GM12878 (cell line): Measurements from ENCODE around the gene SSH2. TPM values are rescaled to one million over a fixed set of nuclear protein-coding genes. Genes with fewer than 3 reads are reported as not detected.

Experiments used
- ATAC-seq: fragments of 200-7000 bp; cut with Tn5 transposase; 3 replicates; pipeline ENCODE4 v1.9.1; 2020; ENCODE audit warnings: mild to moderate bottlenecking, moderate library complexity
- BruUV-seq: library from RNA; stranded (reverse); fragments of 400-500 nt; replicated peaks from 2 replicates; lab custom pipeline; 2021; lab: Mats Ljungman, UMichigan
- CTCF ChIA-PET: fragments of 300-600 bp; sonication (Branson Sonifier 250); formaldehyde crosslinking; extraction: SDS; loops from one replicate; lab custom pipeline; 2021; ENCODE audit warnings: inconsistent platforms; lab: Yijun Ruan, JAX
- POLR2A ChIA-PET: fragments of 350-600 bp; formaldehyde crosslinking; extraction: SDS; loops from one replicate; lab custom pipeline; 2021; ENCODE audit warnings: inconsistent platforms; lab: Charles Lee
- RAD21 ChIA-PET: fragments of 300-600 bp; sonication (Branson Sonifier 250); formaldehyde crosslinking; loops from one replicate; lab custom pipeline; 2023; ENCODE audit warnings: antibody characterized with exemption; ENCODE audit not compliant: unreplicated experiment; lab: Charles Lee
- SMC1A ChIA-PET: fragments of 300-600 bp; sonication (Branson Sonifier 250); formaldehyde crosslinking; loops from one replicate; lab custom pipeline; 2023; ENCODE audit not compliant: unreplicated experiment, uncharacterized antibody; lab: Charles Lee
- DNase-seq: peaks from one replicate; pipeline ENCODE4 v3.0.0-alpha.2; 2011; ENCODE audit warnings: low read depth, low spot score
- FAIRE-seq: peaks from 3 replicates; lab custom pipeline; 2011; peaks lifted over from hg19 to GRCh38; lab: Jason Lieb, UNC
- H2AFZ ChIP-seq: 2 replicates; pipeline ENCODE4 v1.6.0; 2011; ENCODE audit warnings: low read depth, low read length, control low read depth; ENCODE audit not compliant: control insufficient read depth
- H3K27ac ChIP-seq: 2 replicates; pipeline ENCODE4 v1.5.1; 2011; ENCODE audit warnings: control low read depth; ENCODE audit not compliant: control insufficient read depth, insufficient read depth
- H3K27me3 ChIP-seq, 2 experiments: replicated peaks in 1 of 2; 2 replicates each; pipeline versions ENCODE4 v1.6.0 to v1.6.1; 2011; ENCODE audit warnings: low read length in 1 of 2; ENCODE audit not compliant: control insufficient read depth in 2 of 2, insufficient read depth in 2 of 2
- H3K36me3 ChIP-seq, 2 experiments: 2 replicates each; pipeline ENCODE4 v1.5.1; 2011; ENCODE audit warnings: low read length in 1 of 2; ENCODE audit not compliant: control insufficient read depth in 2 of 2, insufficient read depth in 2 of 2
- H3K4me1 ChIP-seq: 2 replicates; pipeline ENCODE4 v1.6.1; 2011; ENCODE audit warnings: mild to moderate bottlenecking, low read length, moderate library complexity, mixed read lengths; ENCODE audit not compliant: control insufficient read depth, insufficient read depth
- H3K4me2 ChIP-seq: 2 replicates; pipeline ENCODE4 v1.6.0; 2011; ENCODE audit warnings: control low read depth; ENCODE audit not compliant: control insufficient read depth, insufficient read depth
- H3K4me3 ChIP-seq: fragments of 200-600 bp; sonication (generic); 2 replicates; pipeline ENCODE4 v1.5.1; 2016
- H3K79me2 ChIP-seq: 2 replicates; pipeline ENCODE4 v1.6.0; 2011; ENCODE audit warnings: low read length; ENCODE audit not compliant: control insufficient read depth, insufficient read depth
- H3K9ac ChIP-seq: 2 replicates; pipeline ENCODE4 v1.8.0; 2011; ENCODE audit warnings: low read length, control low read depth, mixed read lengths; ENCODE audit not compliant: control insufficient read depth, insufficient read depth
- H3K9me3 ChIP-seq: replicated peaks from 3 replicates; pipeline ENCODE4 v1.5.1; 2011; ENCODE audit warnings: mild to moderate bottlenecking, low read length; ENCODE audit not compliant: control insufficient read depth, insufficient read depth
- H4K20me1 ChIP-seq: 2 replicates; pipeline ENCODE4 v1.6.0; 2011; ENCODE audit not compliant: control insufficient read depth, insufficient read depth
- BCLAF1 ChIP-seq: fragments of 450-650 bp; IDR thresholded peaks from 2 replicates; pipeline ENCODE4 v1.6.1; 2017; ENCODE audit warnings: antibody characterized with exemption, mild to moderate bottlenecking, moderate library complexity
- CREB1 ChIP-seq: IDR thresholded peaks from 2 replicates; pipeline ENCODE4 v1.6.1; 2012; ENCODE audit warnings: low read depth, mild to moderate bottlenecking, inconsistent platforms
- EP300 ChIP-seq, 2 experiments: fragments of 150-350 bp in 1 of 2; IDR thresholded peaks; 2 replicates each; pipeline ENCODE4 v1.6.1; 2011 to 2012; ENCODE audit warnings: low read depth in 2 of 2, low read length in 2 of 2, borderline replicate concordance in 1 of 2, improper control_type of control experiment in 1 of 2, inconsistent platforms in 1 of 2; ENCODE audit not compliant: control insufficient read depth in 1 of 2
- FOXM1 ChIP-seq: IDR thresholded peaks from 2 replicates; pipeline ENCODE4 v1.6.1; 2012; ENCODE audit warnings: low read depth, mild to moderate bottlenecking, inconsistent platforms, low read length, moderate library complexity
- HDAC2 ChIP-seq: fragments of 200-600 bp; sonication (generic); IDR thresholded peaks from 2 replicates; pipeline ENCODE4 v1.6.1; 2017
- NFXL1 ChIP-seq: fragments of 450-650 bp; IDR thresholded peaks from 2 replicates; pipeline ENCODE4 v1.6.1; 2017; ENCODE audit warnings: antibody characterized with exemption, mild to moderate bottlenecking, borderline replicate concordance
- PRDM15 ChIP-seq: fragments of 450-650 bp; formaldehyde crosslinking; IDR thresholded peaks from 2 replicates; pipeline ENCODE4 v1.4.0; 2020; ENCODE audit warnings: mild to moderate bottlenecking, moderate library complexity
- REST ChIP-seq: IDR thresholded peaks from 2 replicates; pipeline ENCODE4 v1.6.1; 2012; ENCODE audit warnings: mild to moderate bottlenecking, low read depth, low read length
- SIN3A ChIP-seq: IDR thresholded peaks from 2 replicates; pipeline ENCODE4 v1.6.1; 2012; ENCODE audit warnings: low read depth, low read length, improper control_type of control experiment
- SMARCA5 ChIP-seq: fragments of 450-650 bp; IDR thresholded peaks from 2 replicates; pipeline ENCODE4 v1.6.1; 2017; ENCODE audit warnings: mild to moderate bottlenecking
- TAF1 ChIP-seq: IDR thresholded peaks from 2 replicates; pipeline ENCODE4 v1.6.1; 2011; ENCODE audit warnings: mild to moderate bottlenecking, low read depth, low read length, borderline replicate concordance
- TCF3 ChIP-seq: IDR thresholded peaks from 2 replicates; pipeline ENCODE4 v1.6.1; 2012; ENCODE audit warnings: low read depth, mild to moderate bottlenecking, low read length, borderline replicate concordance; ENCODE audit not compliant: insufficient read depth
- WGBS: methylation state at CpG from one replicate; pipeline ENCODE4 v1.1.6; 2016; ENCODE audit warnings: low lambda C conversion rate; ENCODE audit not compliant: insufficient replicate concordance, insufficient coverage; ENCODE audit errors: missing lambda C conversion rate; 5-methylcytosine and 5-hydroxymethylcytosine counted together
- in situ Hi-C: fragments of 300-500 bp; cut with MboI; formaldehyde crosslinking; loops from 9 replicates; pipeline ENCODE4 v1.14.3; 2018; ENCODE audit warnings: mixed read lengths
- intact Hi-C: fragments of 100-400 bp; cut with micrococcal nuclease; formaldehyde crosslinking; loops from one replicate; pipeline ENCODE4 v1.14.2; 2022; ENCODE audit not compliant: unreplicated experiment
- polyA plus RNA-seq, 11 experiments: library from polyadenylated mRNA; depleted of rRNA in 4 of 11; unstranded in 6 of 11; stranded (reverse) in 5 of 11; fragments of >200 nt; fragmentation: Nextera tagmentation in 4 of 11; fragmentation: Illumina TruSeq in 1 of 11; extraction: Ambion mirVana in 4 of 11; extraction: Trizol in 1 of 11; gene quantifications; 1 replicate in 1 of 11; 2 replicates in 10 of 11; pipeline versions ENCODE4 v1.2.1 to v1.2.3, GENCODE V29; 2011 to 2016; ENCODE audit warnings: inconsistent platforms in 2 of 11, missing spikeins in 2 of 11, low read depth in 1 of 11
- total RNA-seq, 4 experiments: library from RNA; depleted of rRNA in 3 of 4; stranded (reverse); fragments of >200 nt in 3 of 4; fragmentation: Illumina TruSeq in 1 of 4; extraction: Trizol in 1 of 4; gene quantifications; 2 replicates each; pipeline versions ENCODE4 v1.2.1 to v1.2.3, GENCODE V29; 2013 to 2021

The SSH2 gene
- total and polyA plus RNA-seq, 10 of the 15 experiments (the other 5 are each of a cell fraction or from before 2014, with no cell fraction given): 9.3 to 65.9 (median 34.0) TPM

- Histone ChIP-seq H2AFZ (no peak overlapping the region), H3K36me3 (no peaks in the 10 kb centered on the region), H3K79me2 (no peaks in the 10 kb centered on the region), H3K4me3 (no peak overlapping the region), H3K27me3 (no peaks in the 10 kb centered on the region; a peak in 1 of 4 replicates), H3K4me2 (0 out of 2 replicates have a peak overlapping the region, but pooled peaks have one; percentile 3), H3K9me3 (no peaks in the 10 kb centered on the region), H3K27ac (no peak overlapping the region), H4K20me1 (no peaks in the 10 kb centered on the region), H3K4me1 (peaks cover 33% of the 10 kb centered on the region), H3K9ac (no peak overlapping the region)
- ChIA-PET POLR2A (no interaction called here), SMC1A (no interaction called here), RAD21 (interaction anchor here (1.2 kb wide), 1 partner anchor 18 kb away, joined by 4 read pairs; no protein-coding TSS in a partner anchor), CTCF (interaction anchor here (1.6 to 5.0 kb wide), 2 partner anchors 10 to 22 kb away, joined by 6 to 64 read pairs; no protein-coding TSS in a partner anchor)
- ATAC-seq (no peak), FAIRE-seq (no peak), DNase-seq (no peak)
- in situ Hi-C loops (no loop called here), intact Hi-C loops (loop anchor here (10.0 kb wide), 1 partner anchor 231 kb away; no protein-coding TSS in a partner anchor)
- BruUV-seq: no TSS peak
- 67% methylated on average over 7 of the region's 7 CpGs for WGBS
- no peak for TF ChIP-seq PRDM15
- no peak for TF ChIP-seq HDAC2
- TF ChIP-seq BCLAF1: no peak
- TF ChIP-seq CREB1: no peak
- TF ChIP-seq REST: no peak
- no peak for TF ChIP-seq TAF1
- no peak for TF ChIP-seq SIN3A
- no peak for TF ChIP-seq FOXM1
- no peak for TF ChIP-seq EP300 (IDR thresholded peaks at IDR 0.05; ENCODE audit: borderline replicate concordance in 1 of 2, control insufficient read depth in 1 of 2, low read depth in 2 of 2, low read length in 2 of 2)
- no peak for TF ChIP-seq SMARCA5
- no peak for TF ChIP-seq TCF3
- TF ChIP-seq NFXL1: no peak
Observed at GRCh38 chr17:29595107-29595942, 334.7 kb downstream of the SSH2 start.
